OCI-LY7 (cell line): ENCODE results near the gene SLC12A3. TPM values are rescaled to one million over a fixed set of nuclear protein-coding genes. Genes with fewer than 3 reads are reported as not detected.

ENCODE experiments used
- BruUV-seq: library from RNA; stranded (reverse); fragments of 400-500 nt; replicated peaks from 2 replicates; lab custom pipeline; 2021; lab: Mats Ljungman, UMichigan
- CTCF ChIA-PET: fragments of 300-600 bp; sonication (Branson Sonifier 250); formaldehyde crosslinking; loops from one replicate; lab custom pipeline; 2022; ENCODE audit warnings: antibody characterized with exemption; ENCODE audit not compliant: unreplicated experiment; lab: Charles Lee
- POLR2A ChIA-PET: fragments of 300-600 bp; sonication (Branson Sonifier 250); formaldehyde crosslinking; loops from one replicate; lab custom pipeline; 2022; ENCODE audit warnings: antibody characterized with exemption; lab: Charles Lee
- DNase-seq: peaks from one replicate; pipeline ENCODE4 v3.0.0-alpha.2; 2015; ENCODE audit warnings: low spot score
- H2AFZ ChIP-seq: fragments of 200-600 bp; sonication (generic), shearing (Covaris generic); 2 replicates; pipeline ENCODE4 v1.6.1; 2014; ENCODE audit warnings: mild to moderate bottlenecking, antibody characterized with exemption, low read length, moderate library complexity
- H3K27ac ChIP-seq: fragments of 200-600 bp; sonication (generic); 2 replicates; pipeline ENCODE4 v1.5.1; 2014; ENCODE audit warnings: mixed run types, low read depth, mild to moderate bottlenecking, moderate library complexity, low read length, inconsistent platforms; ENCODE audit not compliant: poor library complexity, severe bottlenecking
- H3K36me3 ChIP-seq: fragments of 200-600 bp; sonication (generic); 2 replicates; pipeline ENCODE4 v1.6.1; 2014; ENCODE audit warnings: mild to moderate bottlenecking, antibody characterized with exemption, low read length, moderate library complexity, mixed read lengths; ENCODE audit not compliant: insufficient read depth
- H3K4me1 ChIP-seq: fragments of 200-600 bp; sonication (generic); 2 replicates; pipeline ENCODE4 v1.5.1; 2014; ENCODE audit warnings: mild to moderate bottlenecking, low read length; ENCODE audit not compliant: insufficient read depth, poor library complexity, severe bottlenecking
- H3K4me2 ChIP-seq: fragments of 200-600 bp; sonication (generic); 2 replicates; pipeline ENCODE4 v1.6.1; 2014; ENCODE audit warnings: mild to moderate bottlenecking, low read length
- H3K4me3 ChIP-seq: fragments of 200-600 bp; sonication (generic); 2 replicates; pipeline ENCODE4 v1.5.1; 2014; ENCODE audit warnings: mild to moderate bottlenecking, low read depth, low read length; ENCODE audit not compliant: poor library complexity, severe bottlenecking
- H3K79me2 ChIP-seq: fragments of 200-600 bp; sonication (generic); 2 replicates; pipeline ENCODE4 v1.6.1; 2016; ENCODE audit warnings: low read depth, mild to moderate bottlenecking, low read length, moderate library complexity, mixed read lengths; ENCODE audit not compliant: insufficient read depth
- H3K9me2 ChIP-seq: fragments of 200-600 bp; sonication (generic); 2 replicates; pipeline ENCODE4 v1.6.1; 2016; ENCODE audit warnings: mild to moderate bottlenecking, low read length, mixed read lengths; ENCODE audit not compliant: insufficient read depth
- H3K9me3 ChIP-seq: fragments of 200-600 bp; sonication (generic); 2 replicates; pipeline ENCODE4 v1.6.1; 2014; ENCODE audit warnings: mild to moderate bottlenecking, mixed run types, low read length, mixed read lengths
- H4K20me1 ChIP-seq: fragments of 200-600 bp; sonication (generic); 2 replicates; pipeline ENCODE4 v1.6.1; 2014; ENCODE audit warnings: mild to moderate bottlenecking, antibody characterized with exemption, low read length, moderate library complexity, mixed read lengths; ENCODE audit not compliant: insufficient read depth
- EZH2phosphoT487 ChIP-seq: fragments of 200-600 bp; sonication (generic); IDR thresholded peaks from 2 replicates; pipeline ENCODE4 v1.6.1; 2018; ENCODE audit warnings: low read depth, borderline replicate concordance, mild to moderate bottlenecking, mixed run types, antibody characterized with exemption, low read length, moderate library complexity, mixed read lengths
- intact Hi-C: fragments of 100-400 bp; cut with micrococcal nuclease; formaldehyde crosslinking; loops from one replicate; pipeline ENCODE4 v1.10.0; 2022; ENCODE audit not compliant: unreplicated experiment
- total RNA-seq, 2 experiments: library from RNA; depleted of rRNA in 1 of 2; stranded (reverse); fragments of >200 nt in 1 of 2; shearing (Covaris generic) in 1 of 2; gene quantifications; 2 replicates each; pipeline ENCODE4 v1.2.3, GENCODE V29; 2014 to 2022
- TF ChIP-seq, protein P1 (sequence below): fragments of 200-600 bp; sonication (generic); conservative IDR thresholded peaks from 2 replicates; pipeline ENCODE4 v1.5.1; 2014; ENCODE audit warnings: mild to moderate bottlenecking, antibody characterized with exemption, low read length, moderate library complexity, mixed read lengths

SLC12A3 gene
- total RNA-seq, 2 experiments from 2014 or later: 0.25 to 0.88 TPM

DNA sequence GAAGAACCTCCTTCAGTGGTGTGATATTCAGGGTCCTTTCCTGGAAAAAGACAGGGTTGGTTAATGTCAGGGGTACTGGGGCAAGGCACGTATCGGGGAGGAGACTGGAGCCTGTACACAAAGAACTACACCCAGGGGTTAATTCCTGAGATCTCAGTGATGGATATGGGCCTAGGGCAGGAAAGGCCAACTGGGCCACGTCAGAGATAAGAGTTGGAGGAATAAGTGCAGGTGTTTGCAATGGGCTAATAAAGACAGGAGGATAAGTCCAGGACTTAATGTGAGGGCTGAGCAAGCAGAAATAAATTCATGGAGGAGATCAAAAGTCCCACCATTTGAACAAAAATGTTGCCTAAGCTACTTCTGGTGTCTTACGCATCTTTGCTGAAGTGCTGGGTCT, 56.6 kb downstream of the SLC12A3 start:
- Histone ChIP-seq H3K79me2 (no peaks in the 10 kb centered on the region), H4K20me1 (no peaks in the 10 kb centered on the region), H3K9me2 (no peaks in the 10 kb centered on the region), H3K4me3 (no peak overlapping the region), H3K27ac (no peak overlapping the region), H2AFZ (no peak overlapping the region), H3K9me3 (no peaks in the 10 kb centered on the region), H3K36me3 (no peaks in the 10 kb centered on the region), H3K4me2 (no peak overlapping the region), H3K4me1 (peaks cover 45% of the 10 kb centered on the region)
- CTCF ChIA-PET: no interaction called here
- intact Hi-C loops: no loop called here
- BruUV-seq: no TSS peak
- no peak for TF ChIP-seq EZH2phosphoT487
- TF ChIP-seq, protein P1, sequence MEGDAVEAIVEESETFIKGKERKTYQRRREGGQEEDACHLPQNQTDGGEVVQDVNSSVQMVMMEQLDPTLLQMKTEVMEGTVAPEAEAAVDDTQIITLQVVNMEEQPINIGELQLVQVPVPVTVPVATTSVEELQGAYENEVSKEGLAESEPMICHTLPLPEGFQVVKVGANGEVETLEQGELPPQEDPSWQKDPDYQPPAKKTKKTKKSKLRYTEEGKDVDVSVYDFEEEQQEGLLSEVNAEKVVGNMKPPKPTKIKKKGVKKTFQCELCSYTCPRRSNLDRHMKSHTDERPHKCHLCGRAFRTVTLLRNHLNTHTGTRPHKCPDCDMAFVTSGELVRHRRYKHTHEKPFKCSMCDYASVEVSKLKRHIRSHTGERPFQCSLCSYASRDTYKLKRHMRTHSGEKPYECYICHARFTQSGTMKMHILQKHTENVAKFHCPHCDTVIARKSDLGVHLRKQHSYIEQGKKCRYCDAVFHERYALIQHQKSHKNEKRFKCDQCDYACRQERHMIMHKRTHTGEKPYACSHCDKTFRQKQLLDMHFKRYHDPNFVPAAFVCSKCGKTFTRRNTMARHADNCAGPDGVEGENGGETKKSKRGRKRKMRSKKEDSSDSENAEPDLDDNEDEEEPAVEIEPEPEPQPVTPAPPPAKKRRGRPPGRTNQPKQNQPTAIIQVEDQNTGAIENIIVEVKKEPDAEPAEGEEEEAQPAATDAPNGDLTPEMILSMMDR: no peak
- POLR2A ChIA-PET: interaction anchor here (0.6 to 13.5 kb wide), 3 partner anchors 8 to 62 kb away, joined by 4 to 256 read pairs (median 5); partner anchors contain the start of gene HERPUD1
- DNase-seq: no peak

DNA sequence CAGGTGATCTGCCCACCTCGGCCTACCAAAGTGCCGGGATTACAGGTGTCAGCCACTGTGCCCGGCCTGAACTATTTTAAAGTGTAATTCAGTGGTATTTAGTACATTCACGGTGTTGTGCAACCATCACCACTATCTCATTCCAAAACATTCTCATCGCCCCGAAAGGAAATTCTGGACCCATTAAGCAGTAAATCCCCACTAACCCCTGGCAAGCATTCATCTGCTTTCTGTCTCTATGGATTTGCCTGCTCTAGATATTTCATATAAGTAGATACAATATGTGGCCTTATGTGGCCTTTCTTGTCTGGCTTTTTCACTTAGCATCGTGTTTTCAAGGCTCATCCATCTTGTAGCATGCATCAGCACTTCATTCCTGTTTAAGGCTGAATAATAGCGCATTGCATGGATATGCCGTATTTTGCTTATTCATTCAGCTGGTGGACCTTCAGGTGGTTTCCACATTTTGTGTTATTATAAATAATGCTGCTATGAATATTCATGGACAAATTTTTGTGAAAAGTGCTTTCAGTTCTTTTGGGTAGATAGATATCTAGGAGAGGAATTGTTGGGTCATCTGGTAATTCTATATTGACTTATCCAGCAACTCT, 58.6 kb downstream of the SLC12A3 start:
- H3K36me3 ChIP-seq: no peaks in the 10 kb centered on the region
- no peak overlapping the region for H3K4me2 ChIP-seq
- no peaks in the 10 kb centered on the region for H3K9me3 ChIP-seq
- TF ChIP-seq EZH2phosphoT487: no peak
- TF ChIP-seq, protein P1: no peak
- no peak overlapping the region for H2AFZ ChIP-seq
- DNase-seq: no peak
- peaks cover 45% of the 10 kb centered on the region for H3K4me1 ChIP-seq
- CTCF ChIA-PET: no interaction called here
- H3K4me3 ChIP-seq: no peak overlapping the region
- intact Hi-C loops: no loop called here
- H4K20me1 ChIP-seq: no peaks in the 10 kb centered on the region
- no peak overlapping the region for H3K27ac ChIP-seq
- POLR2A ChIA-PET: interaction anchor here (1.0 kb wide), 1 partner anchor 11 kb away, joined by 3 read pairs; no protein-coding TSS in a partner anchor
- H3K9me2 ChIP-seq: no peaks in the 10 kb centered on the region
- no peaks in the 10 kb centered on the region for H3K79me2 ChIP-seq
- no TSS peak for BruUV-seq

DNA sequence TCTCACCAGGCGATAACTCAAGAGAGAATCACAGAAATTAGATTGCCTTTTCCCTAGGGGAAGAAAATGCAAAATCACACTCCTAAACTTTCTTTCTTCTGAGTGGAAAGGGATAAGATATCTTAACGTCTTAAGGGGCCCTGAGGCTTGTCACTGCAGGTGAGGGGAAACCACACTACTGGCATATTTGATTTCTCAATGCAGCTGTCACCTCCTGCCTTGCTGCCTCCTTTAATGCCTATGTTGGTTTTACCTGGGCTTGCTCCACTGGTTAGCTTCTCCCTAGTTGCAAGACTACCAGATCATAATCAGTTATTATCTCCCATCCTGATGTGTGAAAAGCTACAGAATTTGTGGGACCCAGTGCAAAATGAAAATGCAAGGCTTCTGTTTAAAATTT, 62.5 kb downstream of the SLC12A3 start:
- CTCF ChIA-PET: interaction anchor here (1.2 kb wide), 1 partner anchor 16 kb away, joined by 3 read pairs; no protein-coding TSS in a partner anchor
- Histone ChIP-seq H3K4me3 (no peak overlapping the region), H3K36me3 (peaks cover 4% of the 10 kb centered on the region), H3K4me1 (peaks cover 49% of the 10 kb centered on the region), H3K9me2 (no peaks in the 10 kb centered on the region), H3K27ac (peak overlapping the region; percentile 52), H4K20me1 (no peaks in the 10 kb centered on the region), H3K4me2 (peak overlapping the region; percentile 45), H3K79me2 (peaks cover 5% of the 10 kb centered on the region), H3K9me3 (no peaks in the 10 kb centered on the region), H2AFZ (peak overlapping the region; percentile 28; the same call in 1 of the 2 replicates)
- intact Hi-C loops: no loop called here
- POLR2A ChIA-PET: interaction anchor here (0.7 to 9.8 kb wide), 4 partner anchors 9 to 112 kb away, joined by 3 to 256 read pairs (median 6); no protein-coding TSS in a partner anchor
- BruUV-seq: no TSS peak
- DNase-seq: peak; percentile 71
- TF ChIP-seq EZH2phosphoT487: no peak
